H1 (cell line): ENCODE results near the gene NOL9. TPM values are rescaled to one million over a fixed set of nuclear protein-coding genes. Genes with fewer than 3 reads are reported as not detected.

Experiments
- EGR1 ChIP-seq: IDR thresholded peaks from 2 replicates; pipeline ENCODE4 v1.6.1; 2011; ENCODE audit warnings: low read depth, low read length, borderline replicate concordance
- HDAC6 ChIP-seq: IDR thresholded peaks from one replicate; pipeline ENCODE4 v1.7.1; 2012; ENCODE audit warnings: low read depth, mild to moderate bottlenecking, inconsistent platforms, low read length, moderate library complexity
- KDM1A ChIP-seq: fragments of 200-600, 300-600 bp; sonication (generic); IDR thresholded peaks from 2 replicates; pipeline ENCODE4 v1.7.1; 2016; ENCODE audit warnings: mild to moderate bottlenecking, low read length, borderline replicate concordance
- KDM4A ChIP-seq: IDR thresholded peaks from one replicate; pipeline ENCODE4 v1.7.1; 2012; ENCODE audit warnings: low read depth, mild to moderate bottlenecking, moderate library complexity, low read length, inconsistent platforms; ENCODE audit not compliant: severe bottlenecking
- NANOG ChIP-seq: IDR thresholded peaks from 2 replicates; pipeline ENCODE4 v1.6.1; 2011; ENCODE audit warnings: low read length, low read depth, mild to moderate bottlenecking, inconsistent platforms; ENCODE audit not compliant: insufficient read depth, poor library complexity, severe bottlenecking
- POU5F1 ChIP-seq: IDR thresholded peaks from 2 replicates; pipeline ENCODE4 v1.6.1; 2011; ENCODE audit warnings: low read depth, mild to moderate bottlenecking, low read length, moderate library complexity
- SIRT6 ChIP-seq: IDR thresholded peaks from one replicate; pipeline ENCODE4 v1.7.1; 2012; ENCODE audit warnings: low read length, inconsistent platforms
- SIX5 ChIP-seq: IDR thresholded peaks from 2 replicates; pipeline ENCODE4 v1.6.1; 2011; ENCODE audit warnings: mild to moderate bottlenecking, low read depth, low read length
- SP1 ChIP-seq: IDR thresholded peaks from 2 replicates; pipeline ENCODE4 v1.6.1; 2011; ENCODE audit warnings: low read depth, low read length
- ZNF274 ChIP-seq: IDR thresholded peaks from 2 replicates; pipeline ENCODE4 v1.7.0; 2012; ENCODE audit warnings: low read length, borderline replicate concordance; ENCODE audit errors: extremely low read depth
- polyA plus RNA-seq, 7 experiments: library from polyadenylated mRNA; depleted of rRNA in 3 of 7; stranded (reverse) in 5 of 7; unstranded in 2 of 7; fragments of >200 nt in 5 of 7; fragments of 200-250 nt in 2 of 7; gene quantifications; 1 replicate in 5 of 7; 2 replicates in 1 of 7; 4 replicates in 1 of 7; pipeline versions ENCODE4 v1.2.1 to v1.2.3, GENCODE V29; 2011 to 2013; ENCODE audit warnings: missing spikeins in 2 of 7, mixed read lengths in 2 of 7
- total RNA-seq: library from RNA; stranded (reverse); fragmentation: NEBNext Ultra II Directional; extraction: Animal tissue kit (Norgen Biotek cat#: 25700); gene quantifications from 2 replicates; pipeline ENCODE4 v1.2.1, GENCODE V29; 2021

NOL9 gene
- total and polyA plus RNA-seq, 2 of the 8 experiments (the other 6 are each of a cell fraction or from before 2014, with no cell fraction given): 17.1 to 38.1 TPM

GRCh38 chr1:6491081-6491449, 63.2 kb downstream of the NOL9 start (continued):
- TF ChIP-seq KDM1A (no peak), POU5F1 (no peak), HDAC6 (no peak), EGR1 (no peak), KDM4A (peak; percentile 1), SP1 (no peak), SIX5 (no peak), ZNF274 (no peak), NANOG (no peak), SIRT6 (no peak)
